ENCODE results near the gene HYAL3. TPM values are rescaled to one million over a fixed set of nuclear protein-coding genes. Genes with fewer than 3 reads are reported as not detected.

Gene HYAL3
- total RNA-seq, 1 experiment from 2014 or later = 20.8 TPM

GRCh38 chr3:50278123-50278879, 20.9 kb downstream of the HYAL3 start:
- DNase-seq = no peak
- H3K9me3 ChIP-seq (ENCODE audit: low read length) = no peaks in the 10 kb centered on the region
- POLR2A ChIA-PET (ENCODE audit: unreplicated experiment) = no interaction called here
- H3K4me3 ChIP-seq (ENCODE audit: low read length) = no peak overlapping the region
- H3F3A ChIP-seq (ENCODE audit: low read length, unreplicated experiment) = no peaks in the 10 kb centered on the region
- H3K9ac ChIP-seq (ENCODE audit: low read length) = no peak overlapping the region
- H3K9me2 ChIP-seq (replicated peaks; ENCODE audit: low read length) = no peaks in the 10 kb centered on the region
- ATAC-seq = no peak
- H3K4me2 ChIP-seq (ENCODE audit: low read length) = no peak overlapping the region
- CTCF ChIA-PET = no interaction called here
- no peaks in the 10 kb centered on the region for H3K36me3 ChIP-seq (ENCODE audit: low read depth, low read length)
- no peak overlapping the region for H2AFZ ChIP-seq (ENCODE audit: low read length)
- H3K27ac ChIP-seq (ENCODE audit: low read length) = no peak overlapping the region
- TF ChIP-seq EZH2phosphoT487 (IDR thresholded peaks at IDR 0.05; ENCODE audit: borderline replicate concordance, low read length) = no peak
- no peak for TF ChIP-seq EZH2 (IDR thresholded peaks at IDR 0.05; ENCODE audit: low read length, unreplicated experiment)
- TF ChIP-seq CTCF (conservative IDR thresholded peaks at IDR 0.05; ENCODE audit: low read depth, low read length) = no peak
- intact Hi-C loops (cut with micrococcal nuclease) = no loop called here
- no TSS peak for BruUV-seq (replicated peaks)
- no peaks in the 10 kb centered on the region for H4K20me1 ChIP-seq (ENCODE audit: low read length)
- no peaks in the 10 kb centered on the region for H3K79me2 ChIP-seq (ENCODE audit: low read length)
- H3K4me1 ChIP-seq (ENCODE audit: insufficient read depth, low read length) = peaks cover under 1% of the 10 kb centered on the region; the same call in 1 of the 2 replicates
- no peaks in the 10 kb centered on the region for H3K27me3 ChIP-seq (ENCODE audit: low read length)

DNA sequence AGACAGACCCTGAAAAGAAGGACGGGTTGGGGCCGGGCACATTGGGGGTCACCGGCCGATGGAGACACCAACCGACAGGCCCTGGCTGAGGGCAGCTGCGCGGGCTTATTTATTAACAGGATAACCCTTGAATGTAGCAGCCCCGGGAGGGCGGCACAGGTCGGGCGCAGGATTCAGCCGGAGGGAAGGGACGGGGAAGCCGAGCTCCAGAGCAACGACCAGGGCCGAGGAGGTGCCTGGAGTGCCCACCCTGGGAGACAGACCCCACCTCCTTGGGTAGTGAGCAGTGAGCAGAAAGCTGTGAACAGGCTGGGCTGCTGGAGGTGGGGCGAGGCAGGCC, 22.5 kb downstream of the HYAL3 start:
- CTCF ChIA-PET = interaction anchor here (0.6 kb wide), 1 partner anchor 41 kb away, joined by 3 read pairs; no protein-coding TSS in a partner anchor
- no peak overlapping the region for H3K4me3 ChIP-seq (ENCODE audit: low read length)
- POLR2A ChIA-PET (ENCODE audit: unreplicated experiment) = interaction anchor here (0.5 to 0.6 kb wide), 2 partner anchors 29 to 98 kb away, joined by 3 to 10 read pairs; no protein-coding TSS in a partner anchor

More for the DNA sequence above, 22.5 kb downstream of the HYAL3 start:
- BruUV-seq (replicated peaks) = no TSS peak
- Histone ChIP-seq H3K27ac (ENCODE audit: low read length) (no peak overlapping the region), H3K79me2 (ENCODE audit: low read length) (no peaks in the 10 kb centered on the region), H3K9me2 (replicated peaks; ENCODE audit: low read length) (no peaks in the 10 kb centered on the region), H3K27me3 (ENCODE audit: low read length) (no peaks in the 10 kb centered on the region), H3K4me1 (ENCODE audit: insufficient read depth, low read length) (peaks cover 4% of the 10 kb centered on the region; the same call in 1 of the 2 replicates), H3K9ac (ENCODE audit: low read length) (no peak overlapping the region), H3K36me3 (ENCODE audit: low read depth, low read length) (no peaks in the 10 kb centered on the region), H3K9me3 (ENCODE audit: low read length) (no peaks in the 10 kb centered on the region), H2AFZ (ENCODE audit: low read length) (no peak overlapping the region), H3F3A (ENCODE audit: low read length, unreplicated experiment) (no peaks in the 10 kb centered on the region), H4K20me1 (ENCODE audit: low read length) (no peaks in the 10 kb centered on the region), H3K4me2 (ENCODE audit: low read length) (no peak overlapping the region)
- ATAC-seq = no peak
- DNase-seq = no peak
- TF ChIP-seq CTCF (conservative IDR thresholded peaks at IDR 0.05; ENCODE audit: low read depth, low read length) = no peak
- no peak for TF ChIP-seq EZH2phosphoT487 (IDR thresholded peaks at IDR 0.05; ENCODE audit: borderline replicate concordance, low read length)
- no peak for TF ChIP-seq EZH2 (IDR thresholded peaks at IDR 0.05; ENCODE audit: low read length, unreplicated experiment)
- intact Hi-C loops (cut with micrococcal nuclease) = no loop called here
